Measurements from ENCODE around the gene SRP54.

The SRP54 gene

DNA sequence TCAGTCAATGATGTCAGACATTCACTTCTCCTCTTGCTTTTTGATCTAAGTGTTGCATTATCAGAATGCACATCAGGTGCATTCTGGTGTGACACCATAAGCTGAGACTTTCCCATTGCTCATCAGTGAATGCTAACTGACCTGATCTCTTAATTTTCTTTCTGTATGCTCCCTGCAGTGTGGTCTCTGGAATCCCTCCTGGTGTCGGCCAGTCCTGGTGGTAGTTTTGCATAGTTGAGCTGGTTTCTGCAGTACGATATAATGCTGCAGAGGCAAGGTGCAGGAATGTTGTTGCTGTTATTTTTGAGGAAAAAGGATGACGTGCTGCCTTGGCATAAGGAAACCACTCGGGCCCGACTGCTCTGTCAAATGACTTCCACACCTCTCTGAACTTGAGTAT lies 11.0 kb upstream of the SRP54 start:
- TF ChIP-seq, protein P1, sequence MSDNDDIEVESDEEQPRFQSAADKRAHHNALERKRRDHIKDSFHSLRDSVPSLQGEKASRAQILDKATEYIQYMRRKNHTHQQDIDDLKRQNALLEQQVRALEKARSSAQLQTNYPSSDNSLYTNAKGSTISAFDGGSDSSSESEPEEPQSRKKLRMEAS (IDR thresholded peaks at IDR 0.05; ENCODE audit: low read depth, low read length) = no peak
- TF ChIP-seq MYC (IDR thresholded peaks at IDR 0.05; ENCODE audit: low read depth, low read length) (no peak), POLR2A (IDR thresholded peaks at IDR 0.05; ENCODE audit: extremely low read depth, insufficient read length) (no peak)
- TF ChIP-seq, protein P2, sequence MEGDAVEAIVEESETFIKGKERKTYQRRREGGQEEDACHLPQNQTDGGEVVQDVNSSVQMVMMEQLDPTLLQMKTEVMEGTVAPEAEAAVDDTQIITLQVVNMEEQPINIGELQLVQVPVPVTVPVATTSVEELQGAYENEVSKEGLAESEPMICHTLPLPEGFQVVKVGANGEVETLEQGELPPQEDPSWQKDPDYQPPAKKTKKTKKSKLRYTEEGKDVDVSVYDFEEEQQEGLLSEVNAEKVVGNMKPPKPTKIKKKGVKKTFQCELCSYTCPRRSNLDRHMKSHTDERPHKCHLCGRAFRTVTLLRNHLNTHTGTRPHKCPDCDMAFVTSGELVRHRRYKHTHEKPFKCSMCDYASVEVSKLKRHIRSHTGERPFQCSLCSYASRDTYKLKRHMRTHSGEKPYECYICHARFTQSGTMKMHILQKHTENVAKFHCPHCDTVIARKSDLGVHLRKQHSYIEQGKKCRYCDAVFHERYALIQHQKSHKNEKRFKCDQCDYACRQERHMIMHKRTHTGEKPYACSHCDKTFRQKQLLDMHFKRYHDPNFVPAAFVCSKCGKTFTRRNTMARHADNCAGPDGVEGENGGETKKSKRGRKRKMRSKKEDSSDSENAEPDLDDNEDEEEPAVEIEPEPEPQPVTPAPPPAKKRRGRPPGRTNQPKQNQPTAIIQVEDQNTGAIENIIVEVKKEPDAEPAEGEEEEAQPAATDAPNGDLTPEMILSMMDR (IDR thresholded peaks at IDR 0.05; ENCODE audit: low read depth, low read length) = no peak
- no peak for DNase-seq (ENCODE audit: low read depth)
- H3K4me3 ChIP-seq (ENCODE audit: low read depth, low read length) = no peak overlapping the region

DNA sequence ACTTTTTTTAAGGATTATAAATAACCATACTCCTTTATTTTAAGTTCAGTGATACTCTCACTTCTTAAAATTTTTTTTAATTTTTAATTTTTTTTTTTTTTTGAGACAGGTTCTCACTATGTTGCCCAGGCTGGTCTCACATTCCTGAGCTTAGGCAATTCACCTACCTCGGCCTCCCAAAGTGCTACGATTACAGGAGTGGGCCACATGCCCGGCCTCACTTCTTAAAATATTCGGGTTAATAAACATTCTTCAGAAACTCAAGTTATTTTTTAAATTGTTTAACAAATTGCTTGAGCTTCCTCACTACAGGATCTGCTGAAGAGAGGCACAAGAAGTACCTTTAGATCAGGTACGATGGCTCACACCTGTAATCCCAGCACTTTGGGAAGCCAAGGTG lies 4.3 kb upstream of the SRP54 start:
- DNase-seq (ENCODE audit: low read depth) = no peak
- H3K4me3 ChIP-seq (ENCODE audit: low read depth, low read length) = no peak overlapping the region
- TF ChIP-seq POLR2A (IDR thresholded peaks at IDR 0.05; ENCODE audit: extremely low read depth, insufficient read length) = no peak
- TF ChIP-seq, protein P2 (IDR thresholded peaks at IDR 0.05; ENCODE audit: low read depth, low read length) = no peak
- TF ChIP-seq, protein P1 (IDR thresholded peaks at IDR 0.05; ENCODE audit: low read depth, low read length) = no peak
- no peak for TF ChIP-seq MYC (IDR thresholded peaks at IDR 0.05; ENCODE audit: low read depth, low read length)

- peak overlapping the region; percentile 92 for H3K4me3 ChIP-seq (ENCODE audit: low read depth, low read length)
- TF ChIP-seq, protein P1 (IDR thresholded peaks at IDR 0.05; ENCODE audit: low read depth, low read length) = no peak
- TF ChIP-seq MYC (IDR thresholded peaks at IDR 0.05; ENCODE audit: low read depth, low read length) = no peak
- DNase-seq (ENCODE audit: low read depth) = no peak
These were observed 2.4 kb upstream of the SRP54 start for GRCh38 chr14:34980337-34980900.

DNA sequence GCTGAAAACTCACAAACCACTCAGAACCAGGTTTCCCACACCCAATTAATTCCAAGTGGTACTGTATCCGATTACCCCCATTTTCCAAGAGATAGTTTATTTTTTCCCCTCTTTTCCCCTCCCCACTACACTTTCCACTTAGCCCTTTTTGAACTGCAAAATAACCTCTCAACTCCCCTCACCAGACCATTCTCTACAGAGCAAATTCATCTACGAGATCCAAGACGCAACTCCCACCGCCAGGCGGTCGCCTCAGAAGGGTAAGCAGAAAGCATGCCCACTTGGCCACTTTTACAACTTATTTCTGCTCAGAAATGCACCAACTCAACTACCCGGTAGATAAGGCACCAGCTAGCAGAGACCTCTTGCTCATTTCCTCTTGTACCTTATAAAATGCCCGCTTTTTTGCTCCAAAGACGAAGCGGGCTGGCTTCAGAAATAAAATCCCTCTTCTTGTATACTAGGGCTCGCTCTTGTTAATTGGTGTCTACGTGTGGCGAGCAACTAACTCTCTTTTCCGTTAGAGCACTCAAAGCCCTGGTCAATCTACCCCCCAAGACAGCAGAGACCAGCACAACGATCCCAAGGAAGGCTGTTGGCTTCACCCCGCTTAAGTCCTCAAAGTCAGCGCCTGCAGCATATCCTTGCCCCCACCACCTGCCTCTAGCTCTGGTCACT lies 910 bp upstream of the SRP54 start:
- TF ChIP-seq MYC (IDR thresholded peaks at IDR 0.05; ENCODE audit: low read depth, low read length) (no peak), POLR2A (IDR thresholded peaks at IDR 0.05; ENCODE audit: extremely low read depth, insufficient read length) (no peak)
- TF ChIP-seq, protein P1 (IDR thresholded peaks at IDR 0.05; ENCODE audit: low read depth, low read length) = no peak
- TF ChIP-seq, protein P2 (IDR thresholded peaks at IDR 0.05; ENCODE audit: low read depth, low read length) = no peak
- peak overlapping the region; percentile 92 for H3K4me3 ChIP-seq (ENCODE audit: low read depth, low read length)
- DNase-seq (ENCODE audit: low read depth) = peak; percentile 69

- peak overlapping the region; percentile 92 for H3K4me3 ChIP-seq (ENCODE audit: low read depth, low read length)
- no peak for DNase-seq (ENCODE audit: low read depth)
- TF ChIP-seq, protein P1 (IDR thresholded peaks at IDR 0.05; ENCODE audit: low read depth, low read length) = no peak
- TF ChIP-seq, protein P2 (IDR thresholded peaks at IDR 0.05; ENCODE audit: low read depth, low read length) = no peak
- TF ChIP-seq POLR2A (IDR thresholded peaks at IDR 0.05; ENCODE audit: extremely low read depth, insufficient read length) = no peak
- no peak for TF ChIP-seq MYC (IDR thresholded peaks at IDR 0.05; ENCODE audit: low read depth, low read length)
These were observed 462 bp downstream of the SRP54 start for GRCh38 chr14:34983148-34983760.

DNA sequence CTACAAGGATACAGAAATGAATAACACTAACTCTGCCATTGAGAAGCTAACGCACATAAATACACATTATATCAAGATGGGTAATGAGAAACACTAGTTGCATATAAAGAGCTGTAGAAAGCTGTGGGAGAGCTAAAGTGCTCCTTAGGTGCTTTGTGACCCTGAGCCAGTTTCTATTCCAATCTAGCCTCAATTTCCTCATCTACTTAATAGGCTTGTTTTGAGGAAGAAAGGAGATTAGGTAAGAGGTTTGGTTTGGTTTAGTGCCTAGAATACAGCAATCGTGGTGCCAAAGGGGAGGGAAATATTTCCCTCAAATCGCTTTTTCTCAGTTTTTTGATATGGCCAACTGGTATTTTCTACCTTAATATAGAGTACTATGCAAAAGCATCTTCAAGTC lies 994 bp downstream of the SRP54 start:
- peak; percentile 50 for DNase-seq (ENCODE audit: low read depth)
- no peak for TF ChIP-seq POLR2A (IDR thresholded peaks at IDR 0.05; ENCODE audit: extremely low read depth, insufficient read length)
- peak overlapping the region; percentile 92 for H3K4me3 ChIP-seq (ENCODE audit: low read depth, low read length)
